SK-N-SH (cell line): ENCODE data around the gene LRMDA. TPM values are rescaled to one million over a fixed set of nuclear protein-coding genes. Genes with fewer than 3 reads are reported as not detected.

Experiments used
- CTCF ChIA-PET: fragments of 300-600, 350-600 bp; formaldehyde crosslinking; extraction: SDS; loops from one replicate; lab custom pipeline; 2021; lab: Yijun Ruan, JAX
- POLR2A ChIA-PET: fragments of 350-600 bp; sonication (Branson Sonifier 250); formaldehyde crosslinking; extraction: SDS; loops from one replicate; lab custom pipeline; 2020; ENCODE audit warnings: antibody characterized with exemption, inconsistent platforms; lab: Yijun Ruan, JAX
- DNase-seq: peaks from one replicate; pipeline ENCODE4 v3.0.0; 2012
- H2AFZ ChIP-seq: fragments of 200-600 bp; sonication (generic); 2 replicates; pipeline ENCODE4 v1.8.1; 2016; ENCODE audit warnings: antibody characterized with exemption, mild to moderate bottlenecking, low read depth
- H3F3A ChIP-seq: fragments of 200-600 bp; sonication (generic); replicated peaks from 2 replicates; pipeline ENCODE3; 2016; ENCODE audit warnings: antibody characterized with exemption, mild to moderate bottlenecking; ENCODE audit not compliant: insufficient read depth
- H3K27ac ChIP-seq, 2 experiments: fragments of 200-500 bp in 1 of 2; fragments of 200-600 bp in 1 of 2; sonication (Bioruptor generic) in 1 of 2; sonication (generic), shearing (Covaris generic) in 1 of 2; 2 replicates each; pipeline versions ENCODE4 v1.5.1 to v1.6.1; 2014 to 2016; ENCODE audit warnings: low read depth in 2 of 2, inconsistent platforms in 1 of 2, low read length in 1 of 2, mild to moderate bottlenecking in 1 of 2, mixed read lengths in 1 of 2
- H3K27me3 ChIP-seq: fragments of 200-600 bp; sonication (generic), shearing (Covaris generic); 2 replicates; pipeline ENCODE4 v1.6.1; 2016; ENCODE audit warnings: mixed run types; ENCODE audit not compliant: insufficient read depth
- H3K36me3 ChIP-seq, 2 experiments: fragments of 200-500 bp in 1 of 2; fragments of 200-600 bp in 1 of 2; sonication (Bioruptor generic) in 1 of 2; sonication (generic) in 1 of 2; replicated peaks in 1 of 2; 2 replicates each; pipeline versions ENCODE3 to v1.5.1; 2014 to 2016; ENCODE audit warnings: low read length in 1 of 2, mild to moderate bottlenecking in 1 of 2; ENCODE audit not compliant: insufficient read depth in 2 of 2, control insufficient read depth in 1 of 2
- H3K4me1 ChIP-seq, 2 experiments: fragments of 200-500 bp in 1 of 2; fragments of 200-600 bp in 1 of 2; sonication (Bioruptor generic) in 1 of 2; sonication (generic), shearing (Covaris generic) in 1 of 2; 2 replicates each; pipeline versions ENCODE4 v1.5.1 to v1.6.1; 2014 to 2016; ENCODE audit warnings: low read depth in 1 of 2, low read length in 1 of 2, mixed run types in 1 of 2; ENCODE audit not compliant: insufficient read depth in 2 of 2, control insufficient read depth in 1 of 2
- H3K4me2 ChIP-seq: fragments of 200-600 bp; sonication (generic), shearing (Covaris generic); 2 replicates; pipeline ENCODE4 v1.6.1; 2017; ENCODE audit warnings: mixed run types
- H3K4me3 ChIP-seq, 2 experiments: fragments of 200-500 bp in 1 of 2; fragments of 200-600 bp in 1 of 2; sonication (Bioruptor generic) in 1 of 2; sonication (generic), shearing (Covaris generic) in 1 of 2; 2 replicates each; pipeline versions ENCODE4 v1.5.1 to v1.8.1; 2014 to 2016; ENCODE audit warnings: low read depth in 2 of 2, inconsistent platforms in 1 of 2, low read length in 1 of 2, mild to moderate bottlenecking in 1 of 2, mixed read lengths in 1 of 2, moderate library complexity in 1 of 2
- H3K79me2 ChIP-seq: fragments of 200-600 bp; sonication (generic); 2 replicates; pipeline ENCODE4 v1.8.1; 2017; ENCODE audit warnings: mild to moderate bottlenecking; ENCODE audit not compliant: insufficient read depth
- H3K9ac ChIP-seq: fragments of 200-600 bp; sonication (generic); 2 replicates; pipeline ENCODE4 v1.6.1; 2017; ENCODE audit warnings: mixed run types
- H3K9me2 ChIP-seq: fragments of 200-600 bp; sonication (generic); 2 replicates; pipeline ENCODE4 v1.6.1; 2017; ENCODE audit warnings: mixed run types
- H3K9me3 ChIP-seq: fragments of 200-600 bp; sonication (generic); 2 replicates; pipeline ENCODE4 v1.6.1; 2017; ENCODE audit warnings: mixed run types, mild to moderate bottlenecking, moderate library complexity
- H4K20me1 ChIP-seq: fragments of 200-600 bp; sonication (generic); 2 replicates; pipeline ENCODE4 v1.6.1; 2017; ENCODE audit warnings: mild to moderate bottlenecking, mixed run types; ENCODE audit not compliant: insufficient read depth
- CHD2 ChIP-seq: fragments of 150-350 bp; IDR thresholded peaks from 2 replicates; pipeline ENCODE4 v1.6.1; 2018; ENCODE audit warnings: low read length; ENCODE audit not compliant: partially characterized antibody
- GATA2 ChIP-seq: sonication (generic); formaldehyde crosslinking; IDR thresholded peaks from 2 replicates; pipeline ENCODE4 v1.5.0; 2020; ENCODE audit warnings: mild to moderate bottlenecking, missing genetic modification reagents
- JUND ChIP-seq: IDR thresholded peaks from 2 replicates; pipeline ENCODE4 v1.4.0; 2012
- MEF2A ChIP-seq: IDR thresholded peaks from 2 replicates; pipeline ENCODE4 v1.4.0; 2012; ENCODE audit warnings: low read depth, borderline replicate concordance
- MXI1 ChIP-seq: IDR thresholded peaks from 2 replicates; pipeline ENCODE4 v1.6.1; 2012; ENCODE audit warnings: mild to moderate bottlenecking, low read depth, low read length, improper control_type of control experiment
- POLR2AphosphoS5 ChIP-seq: IDR thresholded peaks from 2 replicates; pipeline ENCODE4 v1.6.1; 2012; ENCODE audit warnings: low read depth, low read length
- RAD21 ChIP-seq: IDR thresholded peaks from 2 replicates; pipeline ENCODE4 v1.6.1; 2012; ENCODE audit warnings: mild to moderate bottlenecking, low read length
- RFX5 ChIP-seq: IDR thresholded peaks from 2 replicates; pipeline ENCODE4 v1.6.1; 2012; ENCODE audit warnings: mild to moderate bottlenecking, improper control_type of control experiment, low read length
- TCF12 ChIP-seq: IDR thresholded peaks from 2 replicates; pipeline ENCODE4 v1.4.0; 2012
- WGBS: methylation state at CpG from one replicate; pipeline ENCODE4 v1.1.6; 2017; ENCODE audit warnings: low lambda C conversion rate; 5-methylcytosine and 5-hydroxymethylcytosine counted together
- polyA plus RNA-seq, 3 experiments: library from polyadenylated mRNA; depleted of rRNA; stranded (reverse); fragments of >200 nt; gene quantifications; 2 replicates each; pipeline ENCODE4 v1.2.3, GENCODE V29; 2012
- TF ChIP-seq, protein P1 (sequence below): IDR thresholded peaks from 2 replicates; pipeline ENCODE4 v1.4.0; 2012; ENCODE audit warnings: low read depth, borderline replicate concordance

Gene LRMDA
- polyA plus RNA-seq, 1 of the 3 experiments (the other 2 are of a cell fraction): 0.95 TPM

- Histone ChIP-seq H3K4me3 (no peak overlapping the region), H3K27me3 (no peaks in the 10 kb centered on the region), H3K36me3 (no peaks in the 10 kb centered on the region), H3K4me2 (no peak overlapping the region), H3K79me2 (no peaks in the 10 kb centered on the region), H4K20me1 (no peaks in the 10 kb centered on the region), H3K9ac (no peak overlapping the region), H2AFZ (no peak overlapping the region), H3K27ac (no peak overlapping the region), H3K9me3 (peaks cover 5% of the 10 kb centered on the region; the same call in 1 of the 2 replicates), H3K4me1 (no peaks in the 10 kb centered on the region), H3K9me2 (no peaks in the 10 kb centered on the region)
- CTCF ChIA-PET: no interaction called here
- DNase-seq: no peak
- POLR2A ChIA-PET: interaction anchor here (0.7 kb wide), 1 partner anchor 12 kb away, joined by 3 read pairs; no protein-coding TSS in a partner anchor
- WGBS: 46% methylated on average over 3 of the region's 3 CpGs
- TF ChIP-seq GATA2 (CRISPR knock-in tag) (no peak), TCF12 (no peak)
- TF ChIP-seq, protein P1, sequence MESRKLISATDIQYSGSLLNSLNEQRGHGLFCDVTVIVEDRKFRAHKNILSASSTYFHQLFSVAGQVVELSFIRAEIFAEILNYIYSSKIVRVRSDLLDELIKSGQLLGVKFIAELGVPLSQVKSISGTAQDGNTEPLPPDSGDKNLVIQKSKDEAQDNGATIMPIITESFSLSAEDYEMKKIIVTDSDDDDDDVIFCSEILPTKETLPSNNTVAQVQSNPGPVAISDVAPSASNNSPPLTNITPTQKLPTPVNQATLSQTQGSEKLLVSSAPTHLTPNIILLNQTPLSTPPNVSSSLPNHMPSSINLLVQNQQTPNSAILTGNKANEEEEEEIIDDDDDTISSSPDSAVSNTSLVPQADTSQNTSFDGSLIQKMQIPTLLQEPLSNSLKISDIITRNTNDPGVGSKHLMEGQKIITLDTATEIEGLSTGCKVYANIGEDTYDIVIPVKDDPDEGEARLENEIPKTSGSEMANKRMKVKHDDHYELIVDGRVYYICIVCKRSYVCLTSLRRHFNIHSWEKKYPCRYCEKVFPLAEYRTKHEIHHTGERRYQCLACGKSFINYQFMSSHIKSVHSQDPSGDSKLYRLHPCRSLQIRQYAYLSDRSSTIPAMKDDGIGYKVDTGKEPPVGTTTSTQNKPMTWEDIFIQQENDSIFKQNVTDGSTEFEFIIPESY: no peak
- TF ChIP-seq, all 33 proteins: peak for 0
- H3F3A ChIP-seq: no peaks in the 10 kb centered on the region
These were observed 13.5 kb downstream of the LRMDA start for GRCh38 chr10:75444781-75445386.

DNA sequence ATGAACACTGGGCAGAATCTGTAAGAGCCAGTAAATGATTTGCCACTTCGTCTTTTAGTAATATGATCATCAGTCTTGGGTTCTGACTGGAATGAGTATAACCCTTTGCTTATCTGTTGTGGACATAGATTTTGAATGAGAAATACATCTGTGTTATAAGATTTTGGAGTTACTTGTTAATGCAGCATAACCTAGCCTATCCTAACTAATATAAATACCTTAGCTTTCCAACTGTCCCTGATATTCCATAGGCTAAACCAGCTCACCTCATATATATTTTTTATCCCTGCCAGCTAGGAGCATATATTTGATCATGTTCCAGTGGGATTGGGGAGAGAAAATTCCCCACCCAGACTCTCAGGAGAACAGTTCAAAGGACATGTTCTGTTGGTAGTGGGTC, 15.1 kb downstream of the LRMDA start:
- WGBS: 79% methylated on average over 1 of the region's 1 CpG

GRCh38 chr10:75448166-75448565, 16.7 kb downstream of the LRMDA start:
- Histone ChIP-seq H2AFZ (no peak overlapping the region), H3F3A (no peaks in the 10 kb centered on the region), H3K4me1 (no peaks in the 10 kb centered on the region), H3K79me2 (no peaks in the 10 kb centered on the region), H3K27ac (no peak overlapping the region), H3K9ac (no peak overlapping the region), H3K36me3 (no peaks in the 10 kb centered on the region), H3K9me2 (no peaks in the 10 kb centered on the region), H3K4me2 (no peak overlapping the region), H3K9me3 (peaks cover 2% of the 10 kb centered on the region; the same call in 1 of the 2 replicates), H3K27me3 (no peaks in the 10 kb centered on the region), H4K20me1 (no peaks in the 10 kb centered on the region), H3K4me3 (no peak overlapping the region)
- ChIA-PET POLR2A (interaction anchor here (0.6 kb wide), 1 partner anchor 1176 kb away, joined by 4 read pairs; no protein-coding TSS in a partner anchor), CTCF (interaction anchor here (1.1 kb wide), 1 partner anchor 10 kb away, joined by 3 read pairs; no protein-coding TSS in a partner anchor)
- no peak for TF ChIP-seq MEF2A
- no peak for TF ChIP-seq MXI1
- TF ChIP-seq RFX5: no peak
- no peak for TF ChIP-seq POLR2AphosphoS5
- no peak for TF ChIP-seq CHD2
- TF ChIP-seq GATA2 (CRISPR knock-in tag): no peak
- WGBS: 61% methylated on average over 2 of the region's 2 CpGs
- DNase-seq: no peak

More for the DNA sequence above, 15.1 kb downstream of the LRMDA start:
- H3K36me3 ChIP-seq: no peaks in the 10 kb centered on the region
- H3K27me3 ChIP-seq: no peaks in the 10 kb centered on the region
- H3K79me2 ChIP-seq: no peaks in the 10 kb centered on the region
- no peak overlapping the region for H3K27ac ChIP-seq
- peaks cover 5% of the 10 kb centered on the region; the same call in 1 of the 2 replicates for H3K9me3 ChIP-seq
- TF ChIP-seq RAD21 (no peak), JUND (no peak)
- H3K4me2 ChIP-seq: no peak overlapping the region
- ChIA-PET CTCF (interaction anchor here (1.0 kb wide), 1 partner anchor 11 kb away, joined by 3 read pairs; no protein-coding TSS in a partner anchor), POLR2A (no interaction called here)
- DNase-seq: no peak
- H3K4me1 ChIP-seq: no peaks in the 10 kb centered on the region
- H3K9ac ChIP-seq: no peak overlapping the region
- no peaks in the 10 kb centered on the region for H3K9me2 ChIP-seq
- H2AFZ ChIP-seq: no peak overlapping the region
- no peaks in the 10 kb centered on the region for H4K20me1 ChIP-seq
- H3K4me3 ChIP-seq: no peak overlapping the region
- no peaks in the 10 kb centered on the region for H3F3A ChIP-seq
